ENCODE measurements around the gene TULP4. TPM values are rescaled to one million over a fixed set of nuclear protein-coding genes. Genes with fewer than 3 reads are reported as not detected.
A peak's percentile ranks its signal among the peaks of the same experiment; 100 is the strongest.

TULP4 gene
- total and polyA plus RNA-seq, 2 of the 8 experiments (the other 6 are each of a cell fraction or from before 2014, with no cell fraction given) = 7.7 to 51.6 TPM

- TF ChIP-seq SP4 (IDR thresholded peaks at IDR 0.05; ENCODE audit: low read length) (no peak), POLR2AphosphoS5 (IDR thresholded peaks at IDR 0.05; ENCODE audit: low read depth, low read length) (no peak), RNF2 (IDR thresholded peaks at IDR 0.05; ENCODE audit: borderline replicate concordance, low read depth, low read length, missing control alignments, poor library complexity, severe bottlenecking) (no peak), CBX5 (IDR thresholded peaks at IDR 0.05; ENCODE audit: low read depth, low read length) (no peak), RXRA (IDR thresholded peaks at IDR 0.05; ENCODE audit: insufficient read depth, low read depth, low read length) (no peak), SAP30 (IDR thresholded peaks at IDR 0.05; ENCODE audit: insufficient read depth, insufficient replicate concordance, low read length) (no peak), PHF8 (conservative IDR thresholded peaks at IDR 0.05; ENCODE audit: low read depth, low read length) (no peak), JUND (IDR thresholded peaks at IDR 0.05; ENCODE audit: low read length) (no peak)
- TF ChIP-seq, protein P1, sequence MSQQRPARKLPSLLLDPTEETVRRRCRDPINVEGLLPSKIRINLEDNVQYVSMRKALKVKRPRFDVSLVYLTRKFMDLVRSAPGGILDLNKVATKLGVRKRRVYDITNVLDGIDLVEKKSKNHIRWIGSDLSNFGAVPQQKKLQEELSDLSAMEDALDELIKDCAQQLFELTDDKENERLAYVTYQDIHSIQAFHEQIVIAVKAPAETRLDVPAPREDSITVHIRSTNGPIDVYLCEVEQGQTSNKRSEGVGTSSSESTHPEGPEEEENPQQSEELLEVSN (IDR thresholded peaks at IDR 0.05) = no peak
- TF ChIP-seq, protein P2, sequence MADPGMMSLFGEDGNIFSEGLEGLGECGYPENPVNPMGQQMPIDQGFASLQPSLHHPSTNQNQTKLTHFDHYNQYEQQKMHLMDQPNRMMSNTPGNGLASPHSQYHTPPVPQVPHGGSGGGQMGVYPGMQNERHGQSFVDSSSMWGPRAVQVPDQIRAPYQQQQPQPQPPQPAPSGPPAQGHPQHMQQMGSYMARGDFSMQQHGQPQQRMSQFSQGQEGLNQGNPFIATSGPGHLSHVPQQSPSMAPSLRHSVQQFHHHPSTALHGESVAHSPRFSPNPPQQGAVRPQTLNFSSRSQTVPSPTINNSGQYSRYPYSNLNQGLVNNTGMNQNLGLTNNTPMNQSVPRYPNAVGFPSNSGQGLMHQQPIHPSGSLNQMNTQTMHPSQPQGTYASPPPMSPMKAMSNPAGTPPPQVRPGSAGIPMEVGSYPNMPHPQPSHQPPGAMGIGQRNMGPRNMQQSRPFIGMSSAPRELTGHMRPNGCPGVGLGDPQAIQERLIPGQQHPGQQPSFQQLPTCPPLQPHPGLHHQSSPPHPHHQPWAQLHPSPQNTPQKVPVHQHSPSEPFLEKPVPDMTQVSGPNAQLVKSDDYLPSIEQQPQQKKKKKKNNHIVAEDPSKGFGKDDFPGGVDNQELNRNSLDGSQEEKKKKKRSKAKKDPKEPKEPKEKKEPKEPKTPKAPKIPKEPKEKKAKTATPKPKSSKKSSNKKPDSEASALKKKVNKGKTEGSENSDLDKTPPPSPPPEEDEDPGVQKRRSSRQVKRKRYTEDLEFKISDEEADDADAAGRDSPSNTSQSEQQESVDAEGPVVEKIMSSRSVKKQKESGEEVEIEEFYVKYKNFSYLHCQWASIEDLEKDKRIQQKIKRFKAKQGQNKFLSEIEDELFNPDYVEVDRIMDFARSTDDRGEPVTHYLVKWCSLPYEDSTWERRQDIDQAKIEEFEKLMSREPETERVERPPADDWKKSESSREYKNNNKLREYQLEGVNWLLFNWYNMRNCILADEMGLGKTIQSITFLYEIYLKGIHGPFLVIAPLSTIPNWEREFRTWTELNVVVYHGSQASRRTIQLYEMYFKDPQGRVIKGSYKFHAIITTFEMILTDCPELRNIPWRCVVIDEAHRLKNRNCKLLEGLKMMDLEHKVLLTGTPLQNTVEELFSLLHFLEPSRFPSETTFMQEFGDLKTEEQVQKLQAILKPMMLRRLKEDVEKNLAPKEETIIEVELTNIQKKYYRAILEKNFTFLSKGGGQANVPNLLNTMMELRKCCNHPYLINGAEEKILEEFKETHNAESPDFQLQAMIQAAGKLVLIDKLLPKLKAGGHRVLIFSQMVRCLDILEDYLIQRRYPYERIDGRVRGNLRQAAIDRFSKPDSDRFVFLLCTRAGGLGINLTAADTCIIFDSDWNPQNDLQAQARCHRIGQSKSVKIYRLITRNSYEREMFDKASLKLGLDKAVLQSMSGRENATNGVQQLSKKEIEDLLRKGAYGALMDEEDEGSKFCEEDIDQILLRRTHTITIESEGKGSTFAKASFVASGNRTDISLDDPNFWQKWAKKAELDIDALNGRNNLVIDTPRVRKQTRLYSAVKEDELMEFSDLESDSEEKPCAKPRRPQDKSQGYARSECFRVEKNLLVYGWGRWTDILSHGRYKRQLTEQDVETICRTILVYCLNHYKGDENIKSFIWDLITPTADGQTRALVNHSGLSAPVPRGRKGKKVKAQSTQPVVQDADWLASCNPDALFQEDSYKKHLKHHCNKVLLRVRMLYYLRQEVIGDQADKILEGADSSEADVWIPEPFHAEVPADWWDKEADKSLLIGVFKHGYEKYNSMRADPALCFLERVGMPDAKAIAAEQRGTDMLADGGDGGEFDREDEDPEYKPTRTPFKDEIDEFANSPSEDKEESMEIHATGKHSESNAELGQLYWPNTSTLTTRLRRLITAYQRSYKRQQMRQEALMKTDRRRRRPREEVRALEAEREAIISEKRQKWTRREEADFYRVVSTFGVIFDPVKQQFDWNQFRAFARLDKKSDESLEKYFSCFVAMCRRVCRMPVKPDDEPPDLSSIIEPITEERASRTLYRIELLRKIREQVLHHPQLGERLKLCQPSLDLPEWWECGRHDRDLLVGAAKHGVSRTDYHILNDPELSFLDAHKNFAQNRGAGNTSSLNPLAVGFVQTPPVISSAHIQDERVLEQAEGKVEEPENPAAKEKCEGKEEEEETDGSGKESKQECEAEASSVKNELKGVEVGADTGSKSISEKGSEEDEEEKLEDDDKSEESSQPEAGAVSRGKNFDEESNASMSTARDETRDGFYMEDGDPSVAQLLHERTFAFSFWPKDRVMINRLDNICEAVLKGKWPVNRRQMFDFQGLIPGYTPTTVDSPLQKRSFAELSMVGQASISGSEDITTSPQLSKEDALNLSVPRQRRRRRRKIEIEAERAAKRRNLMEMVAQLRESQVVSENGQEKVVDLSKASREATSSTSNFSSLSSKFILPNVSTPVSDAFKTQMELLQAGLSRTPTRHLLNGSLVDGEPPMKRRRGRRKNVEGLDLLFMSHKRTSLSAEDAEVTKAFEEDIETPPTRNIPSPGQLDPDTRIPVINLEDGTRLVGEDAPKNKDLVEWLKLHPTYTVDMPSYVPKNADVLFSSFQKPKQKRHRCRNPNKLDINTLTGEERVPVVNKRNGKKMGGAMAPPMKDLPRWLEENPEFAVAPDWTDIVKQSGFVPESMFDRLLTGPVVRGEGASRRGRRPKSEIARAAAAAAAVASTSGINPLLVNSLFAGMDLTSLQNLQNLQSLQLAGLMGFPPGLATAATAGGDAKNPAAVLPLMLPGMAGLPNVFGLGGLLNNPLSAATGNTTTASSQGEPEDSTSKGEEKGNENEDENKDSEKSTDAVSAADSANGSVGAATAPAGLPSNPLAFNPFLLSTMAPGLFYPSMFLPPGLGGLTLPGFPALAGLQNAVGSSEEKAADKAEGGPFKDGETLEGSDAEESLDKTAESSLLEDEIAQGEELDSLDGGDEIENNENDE (IDR thresholded peaks at IDR 0.05; ENCODE audit: insufficient replicate concordance, low read length) = peak; percentile 60
These were observed 155.7 kb downstream of the TULP4 start (continued) for GRCh38 chr6:158467923-158468322.
